HPDE6-E6E7 (cell line): ENCODE measurements around the gene DDX47.
"Not testable (repeated sequence)": the region's sequence is repeated elsewhere in the genome, so short reads cannot be mapped to it uniquely, and the experiment has no call there.

ENCODE experiments used
- DNase-seq: peaks from one replicate; pipeline ENCODE4 v3.0.0; 2011; ENCODE audit warnings: missing footprints; ENCODE audit errors: extremely low spot score

Gene DDX47

DNA sequence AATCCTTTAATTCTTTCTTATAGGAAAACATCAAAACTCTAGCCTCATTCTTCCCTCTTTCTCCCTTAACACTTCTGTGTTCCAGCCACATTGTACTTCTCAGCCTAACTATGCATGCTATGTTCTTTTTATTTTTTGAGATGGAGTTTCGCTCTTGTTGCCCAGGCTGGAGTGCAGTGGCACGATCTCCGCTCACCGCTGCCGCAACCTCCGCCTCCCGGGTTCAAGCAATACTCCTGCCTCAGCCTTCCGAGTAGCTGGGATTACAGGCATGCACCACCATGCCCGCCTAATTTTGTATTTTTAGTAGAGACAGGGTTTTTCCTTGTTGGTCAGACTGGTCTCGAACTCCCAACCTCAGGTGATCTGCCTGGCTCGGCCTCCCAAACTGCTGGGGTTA, 7.2 kb downstream of the DDX47 start:
- DNase-seq: not testable (repeated sequence)

DNA sequence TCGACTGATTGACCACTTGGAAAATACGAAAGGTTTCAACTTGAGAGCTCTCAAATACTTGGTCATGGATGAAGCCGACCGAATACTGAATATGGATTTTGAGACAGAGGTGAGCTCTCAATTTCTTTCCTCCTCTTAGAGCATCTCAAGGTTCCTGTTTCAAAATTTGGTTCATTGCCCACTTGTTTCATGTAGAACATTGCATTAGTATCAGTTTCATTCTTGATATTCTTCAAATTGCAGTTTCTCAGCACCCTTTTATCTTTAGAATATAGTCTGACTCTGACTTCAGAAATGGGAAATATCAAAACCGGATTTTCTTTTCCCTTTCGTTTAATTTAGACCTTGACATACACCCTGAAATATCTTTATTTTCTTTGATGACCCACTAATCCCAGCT, 8.8 kb downstream of the DDX47 start:
- DNase-seq: no peak

DNA sequence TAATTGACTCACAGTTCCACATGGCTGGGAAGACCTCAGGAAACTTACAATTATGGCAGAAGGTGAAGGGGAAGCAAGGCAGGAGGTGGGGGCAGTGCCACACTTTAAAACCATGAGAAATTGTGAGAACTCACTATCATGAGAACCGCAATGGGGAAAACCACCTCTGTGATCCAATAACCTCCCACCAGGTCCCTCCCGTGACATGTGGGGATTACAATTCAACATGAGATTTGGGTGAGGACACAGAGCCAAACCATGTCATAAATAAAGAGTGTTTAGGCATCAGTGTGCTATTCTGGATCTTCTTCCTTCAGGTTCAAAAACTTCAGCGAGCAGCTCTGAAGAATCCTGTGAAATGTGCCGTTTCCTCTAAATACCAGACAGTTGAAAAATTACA, 9.7 kb downstream of the DDX47 start:
- DNase-seq: no peak

DNA sequence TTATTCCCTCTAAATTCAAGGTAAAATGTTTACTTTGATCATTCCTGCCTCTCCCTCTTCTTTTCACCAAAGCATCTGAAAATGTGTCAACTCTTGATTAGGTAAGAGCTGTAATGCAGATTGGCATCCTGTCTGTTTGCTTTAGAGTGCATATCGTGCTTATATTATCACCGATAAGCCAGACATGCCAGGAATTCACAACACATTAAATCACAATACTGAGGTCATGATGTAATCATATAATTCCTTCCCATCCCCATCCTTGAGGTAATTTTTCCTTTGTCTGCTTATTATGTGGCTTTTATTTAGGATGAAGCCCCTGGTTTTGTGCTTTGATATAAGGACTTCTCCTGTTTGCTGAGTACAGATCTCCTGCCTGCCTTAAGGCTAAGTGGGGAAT, 10.2 kb downstream of the DDX47 start:
- DNase-seq: no peak

DNA sequence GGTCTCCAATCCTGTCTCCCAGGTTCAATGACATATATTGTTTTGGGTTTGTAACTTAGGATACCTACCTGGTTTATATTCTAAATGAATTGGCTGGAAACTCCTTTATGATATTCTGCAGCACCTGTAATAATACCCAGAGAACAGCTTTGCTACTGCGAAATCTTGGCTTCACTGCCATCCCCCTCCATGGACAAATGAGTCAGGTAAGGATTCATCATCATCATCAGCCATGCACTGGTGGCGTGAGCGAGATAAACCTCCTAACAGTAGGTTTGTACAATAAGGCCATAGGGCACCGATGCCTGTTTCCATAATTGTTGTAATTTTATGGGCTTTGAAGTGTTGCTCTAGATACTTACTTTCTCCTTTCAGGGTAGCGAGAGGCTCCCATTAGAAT, 10.7 kb downstream of the DDX47 start:
- DNase-seq: no peak

DNA sequence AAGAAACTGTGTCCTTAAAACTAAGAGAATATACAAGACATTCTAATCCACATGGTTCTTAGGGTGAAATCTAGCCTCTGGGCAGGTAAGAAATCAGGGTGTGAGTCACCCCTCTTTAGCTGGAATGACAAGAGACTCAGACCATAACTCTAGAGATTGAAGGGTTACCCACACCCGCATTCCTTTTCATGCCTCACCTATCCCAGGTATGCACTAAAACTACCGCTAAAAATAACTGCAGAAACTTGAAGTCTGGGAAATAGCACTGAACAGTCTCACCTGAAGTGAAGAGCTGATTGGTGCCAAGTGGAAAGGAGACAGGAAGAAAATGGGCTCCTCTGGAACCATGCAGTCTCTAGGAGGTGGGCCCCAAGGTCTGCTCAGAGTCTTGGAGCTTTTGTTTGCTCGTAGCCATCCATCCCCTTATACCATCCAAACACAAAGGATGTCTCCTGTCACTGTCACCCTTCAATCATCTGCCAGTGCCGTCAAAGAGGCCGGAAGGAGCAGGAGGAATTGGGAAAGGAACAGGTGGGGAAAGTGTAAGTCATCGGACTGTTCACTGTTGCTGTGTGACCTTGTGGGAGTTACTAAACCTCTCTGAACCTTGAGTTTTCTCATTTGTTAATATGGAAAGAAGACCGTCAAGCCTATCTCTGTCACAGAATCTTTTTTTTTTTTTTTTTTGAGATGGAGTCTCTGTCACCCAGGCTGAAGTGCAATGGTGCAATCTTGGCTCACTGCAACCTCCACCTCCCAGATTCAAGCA, 22.4 kb downstream of the DDX47 start:
- peak; percentile 96 for DNase-seq

DNA sequence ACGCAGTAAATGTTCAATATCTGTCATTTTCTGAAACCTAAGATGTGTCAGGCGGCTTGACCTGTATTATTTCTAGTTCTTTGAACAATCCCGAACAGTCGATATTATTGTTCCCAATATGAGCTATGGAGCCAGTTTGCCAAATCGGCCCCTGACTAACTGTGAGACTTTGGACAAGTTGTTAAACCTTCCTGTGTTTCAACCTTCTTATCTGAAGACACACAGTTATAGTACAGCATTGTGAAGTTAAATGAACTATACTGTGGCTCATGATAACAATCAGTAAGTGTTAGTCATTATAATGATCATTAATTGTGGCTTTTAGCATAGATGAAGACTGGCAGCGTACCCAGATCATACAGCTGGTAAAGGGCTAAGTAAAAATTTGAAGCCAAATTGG, 23.4 kb downstream of the DDX47 start:
- no peak for DNase-seq

DNA sequence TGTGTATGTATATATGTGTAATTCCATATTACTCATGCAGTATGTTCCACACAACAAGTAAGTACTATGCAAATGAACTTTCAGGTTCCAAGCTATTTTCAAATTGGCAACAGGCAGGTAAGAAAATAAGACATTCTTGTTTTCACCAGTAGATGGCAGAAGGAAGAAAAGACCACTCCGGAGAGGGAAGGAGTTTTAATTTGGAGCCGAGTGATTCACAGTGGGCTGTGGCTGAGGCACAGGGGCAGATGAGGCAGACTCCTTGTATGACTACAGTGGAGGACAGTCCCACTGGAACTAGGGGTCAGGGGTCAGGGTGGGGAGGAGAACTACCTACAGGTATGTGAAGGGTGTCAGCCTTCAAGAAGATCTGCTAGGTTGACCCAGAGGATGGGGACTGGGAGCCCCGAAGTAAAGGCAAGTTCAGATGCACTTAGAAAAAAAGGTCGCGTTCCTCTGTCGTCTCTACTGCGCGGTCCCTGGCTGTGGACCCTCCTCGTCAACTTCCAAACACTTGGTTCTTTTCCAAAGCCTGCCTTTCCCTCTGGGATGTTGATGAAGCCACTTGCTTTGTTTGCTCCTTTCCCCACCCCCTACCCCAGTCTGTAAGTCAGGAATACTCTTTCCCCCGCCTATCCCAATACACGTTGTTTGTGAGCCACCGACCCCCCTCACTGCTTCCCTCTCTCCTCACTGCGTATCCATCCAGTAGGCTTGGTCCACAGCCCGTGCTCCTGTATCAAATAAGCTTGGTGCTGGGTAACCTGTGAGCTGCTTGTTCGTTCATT, 24.1 kb downstream of the DDX47 start:
- peak; percentile 63 for DNase-seq

DNA sequence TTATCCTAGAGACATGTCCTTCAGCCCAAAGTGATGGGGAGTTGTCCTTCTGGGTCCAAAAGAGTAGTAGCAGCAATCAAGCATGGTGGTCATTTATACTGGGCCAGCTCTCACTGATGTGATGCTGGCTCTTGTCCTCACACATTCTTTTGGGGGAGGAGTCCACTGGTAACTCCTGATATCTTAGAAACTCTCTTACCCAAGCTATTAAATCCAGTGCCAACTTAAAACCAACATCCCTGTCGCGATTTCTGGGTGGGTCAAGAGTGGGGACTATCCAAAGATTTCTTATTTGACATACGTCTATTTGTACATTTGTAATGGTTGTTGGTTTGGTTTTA, 24.6 kb downstream of the DDX47 start:
- DNase-seq: no peak

DNA sequence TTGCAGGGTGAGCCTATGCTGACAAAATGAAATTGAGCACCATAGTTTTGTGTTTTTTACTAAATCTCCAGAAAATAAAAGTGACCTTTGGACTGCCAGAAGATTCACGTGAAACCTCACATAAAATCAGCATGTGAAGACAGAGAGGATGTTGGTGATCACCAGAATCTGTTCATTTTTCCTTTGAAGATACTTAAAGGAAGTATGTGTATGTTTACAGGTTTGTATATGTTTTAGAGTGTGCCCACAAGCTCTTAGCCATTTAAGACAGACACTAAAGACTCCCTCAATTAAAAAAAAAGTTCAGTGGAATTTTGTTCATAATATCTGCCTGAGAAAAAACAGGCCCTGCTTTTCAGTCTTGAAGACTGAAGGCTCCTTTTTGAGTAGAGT, 25.9 kb downstream of the DDX47 start:
- no peak for DNase-seq

DNA sequence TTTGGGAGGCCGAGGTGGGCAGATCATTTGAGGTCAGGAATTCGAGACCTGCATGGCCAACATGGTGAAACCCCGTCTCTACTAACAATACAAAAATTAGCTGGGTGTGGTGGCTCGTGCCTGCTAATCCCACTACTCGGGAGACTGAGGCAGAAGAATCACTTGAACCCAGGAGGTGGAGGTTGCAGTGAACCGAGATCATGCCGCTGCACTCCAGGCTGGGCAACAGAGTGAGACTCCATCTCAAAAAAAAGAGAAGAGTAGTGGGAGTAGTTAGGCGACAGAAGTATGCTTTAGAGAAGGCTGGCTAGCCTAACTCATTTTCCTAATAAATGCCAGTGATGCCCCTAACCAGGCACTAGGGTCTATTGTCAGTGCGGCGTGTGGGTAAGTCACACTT, 26.3 kb downstream of the DDX47 start:
- DNase-seq: not testable (repeated sequence)

DNA sequence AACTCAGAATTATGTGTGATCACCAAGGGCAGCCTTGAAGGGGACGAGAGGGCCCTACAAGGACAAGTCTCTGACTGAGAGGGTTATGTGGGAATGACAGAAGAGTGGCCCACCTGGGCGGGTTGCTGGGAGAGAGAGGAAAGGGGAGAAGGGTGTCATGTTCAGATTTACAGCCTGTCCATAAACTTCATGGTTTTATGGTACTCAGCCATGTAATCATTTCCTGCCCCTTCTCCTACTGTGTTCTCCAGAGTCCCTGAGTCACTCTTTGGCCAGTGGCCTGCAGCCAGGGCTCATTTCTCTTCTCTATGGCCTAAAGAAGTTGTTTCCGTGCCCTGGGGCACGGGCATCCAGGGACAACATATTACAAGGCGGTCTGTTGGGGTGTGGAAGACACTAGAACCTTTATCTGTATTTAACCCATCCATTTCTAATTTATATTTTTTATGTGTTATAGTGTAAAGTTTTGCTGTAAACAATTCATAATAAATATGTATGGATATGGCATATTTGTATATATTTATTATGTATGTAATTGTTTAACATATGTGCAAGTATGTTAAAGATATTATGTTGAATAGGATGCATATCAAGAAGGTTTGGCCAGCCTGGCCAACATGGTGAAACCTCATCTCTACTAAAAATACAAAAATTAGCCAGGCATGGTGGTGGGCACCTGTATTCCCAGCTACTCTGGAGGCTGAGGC, 26.9 kb downstream of the DDX47 start:
- peak; percentile 75 for DNase-seq

DNA sequence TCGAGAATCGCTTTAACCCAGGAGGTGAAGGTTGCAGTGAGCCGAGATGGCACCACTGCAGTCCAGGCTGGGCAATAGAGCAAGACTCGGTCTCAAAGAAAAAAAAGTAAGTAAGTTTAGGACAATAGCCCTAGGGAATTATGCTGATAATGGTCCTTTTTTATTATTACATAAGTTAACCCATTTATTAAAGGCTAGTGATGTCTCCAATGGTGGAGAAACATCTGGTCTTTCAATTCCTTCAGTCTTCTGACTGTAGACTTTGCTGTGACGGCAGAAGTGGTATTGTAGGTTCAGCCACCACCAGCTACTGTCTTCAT, 27.4 kb downstream of the DDX47 start:
- DNase-seq: no peak

DNA sequence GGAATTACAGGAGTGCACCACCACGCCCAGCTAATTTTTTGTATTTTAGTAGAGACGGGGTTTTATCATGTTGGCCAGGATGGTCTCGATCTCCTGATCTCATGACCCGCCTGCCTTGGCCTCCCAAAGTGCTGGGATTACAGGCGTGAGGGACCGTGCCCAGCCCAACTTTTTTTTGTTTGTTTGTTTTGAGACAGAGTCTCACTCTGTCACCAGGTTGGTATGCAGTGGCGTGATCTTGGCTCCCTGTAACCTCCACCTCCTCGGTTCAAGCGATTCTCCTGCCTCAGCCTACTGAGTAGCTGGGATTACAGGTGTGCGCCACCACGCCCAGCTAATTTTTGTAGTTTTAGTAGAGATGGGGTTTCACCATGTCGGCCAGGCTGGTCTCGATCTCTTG, 28.3 kb downstream of the DDX47 start:
- not testable (repeated sequence) for DNase-seq

DNA sequence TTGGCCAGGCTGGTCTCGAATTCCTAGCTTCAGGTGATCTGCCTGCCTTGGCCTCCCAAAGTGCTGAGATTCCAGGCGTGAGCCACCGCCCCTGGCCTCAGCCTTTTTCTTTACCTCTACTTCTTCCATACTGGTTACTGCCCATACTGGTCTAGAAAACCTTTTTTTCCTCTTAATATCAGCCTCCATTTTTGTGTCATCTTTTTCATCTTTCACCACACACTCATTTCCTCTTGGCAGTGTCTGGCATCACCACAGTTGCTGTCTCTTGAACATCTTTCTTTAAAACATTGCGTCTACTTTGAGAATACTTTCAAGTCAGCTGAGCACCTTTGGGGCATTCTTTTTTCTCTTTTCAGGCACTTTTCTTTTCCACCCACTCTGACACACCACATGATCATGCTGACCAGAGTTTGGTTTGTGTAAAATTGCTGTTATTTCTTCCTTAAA, 32.7 kb downstream of the DDX47 start:
- no peak for DNase-seq

DNA sequence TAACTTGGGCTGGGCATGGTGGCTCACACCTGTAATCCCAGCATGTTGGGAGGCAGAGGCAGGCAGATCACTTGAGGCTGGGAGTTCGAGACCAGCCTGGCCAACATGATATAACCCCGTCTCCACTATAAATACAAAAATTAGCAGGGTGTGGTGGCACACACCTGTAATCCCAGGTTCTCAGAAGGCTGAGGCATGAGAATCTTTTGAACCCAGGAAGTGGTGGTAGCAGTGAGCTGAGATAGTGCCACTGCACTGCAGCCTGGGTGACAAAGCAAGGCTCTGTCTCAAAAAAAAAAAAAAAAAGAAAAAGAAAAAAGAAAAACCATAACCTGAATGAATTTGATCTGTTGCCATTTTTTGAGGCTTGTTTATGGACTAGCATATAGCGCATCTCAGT, 33.6 kb downstream of the DDX47 start:
- not testable (repeated sequence) for DNase-seq

DNA sequence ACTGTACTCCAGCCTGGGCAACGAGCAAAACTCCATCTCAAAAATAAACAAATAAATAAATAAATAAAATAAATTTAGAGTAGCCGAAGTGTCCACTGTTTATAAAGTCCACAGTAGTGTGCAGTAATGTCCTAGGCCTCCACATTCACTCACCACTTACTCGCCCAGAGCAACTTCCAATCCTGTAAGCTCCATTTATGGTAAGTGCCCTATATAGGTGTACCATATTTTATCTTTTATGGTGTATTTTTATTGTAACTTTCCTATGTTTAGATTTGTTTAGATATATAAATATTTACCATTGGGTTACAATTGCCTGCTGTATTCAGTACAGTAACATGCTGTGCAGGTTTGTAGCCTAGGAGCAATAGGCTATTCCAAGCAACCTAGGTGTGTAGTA, 40.3 kb downstream of the DDX47 start:
- no peak for DNase-seq

DNA sequence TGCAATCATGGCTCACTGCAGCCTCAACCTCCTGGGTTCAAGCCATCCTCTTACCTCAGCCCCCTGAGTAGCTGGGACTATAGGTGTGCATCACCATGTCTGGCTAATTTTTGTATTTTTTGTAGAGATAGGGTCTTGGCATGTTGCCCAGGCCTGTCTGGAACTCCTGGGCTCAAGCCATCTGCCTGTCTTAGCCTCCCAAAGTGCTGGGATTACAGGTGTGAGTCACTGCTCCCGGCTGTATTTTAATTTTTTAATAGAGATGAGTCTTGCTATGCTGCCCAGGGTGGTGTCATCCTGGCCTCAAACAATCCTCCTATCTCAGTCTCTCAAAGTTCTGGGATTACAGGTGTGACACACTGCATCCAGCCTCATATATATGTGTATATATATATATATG, 46.5 kb downstream of the DDX47 start:
- no peak for DNase-seq

DNA sequence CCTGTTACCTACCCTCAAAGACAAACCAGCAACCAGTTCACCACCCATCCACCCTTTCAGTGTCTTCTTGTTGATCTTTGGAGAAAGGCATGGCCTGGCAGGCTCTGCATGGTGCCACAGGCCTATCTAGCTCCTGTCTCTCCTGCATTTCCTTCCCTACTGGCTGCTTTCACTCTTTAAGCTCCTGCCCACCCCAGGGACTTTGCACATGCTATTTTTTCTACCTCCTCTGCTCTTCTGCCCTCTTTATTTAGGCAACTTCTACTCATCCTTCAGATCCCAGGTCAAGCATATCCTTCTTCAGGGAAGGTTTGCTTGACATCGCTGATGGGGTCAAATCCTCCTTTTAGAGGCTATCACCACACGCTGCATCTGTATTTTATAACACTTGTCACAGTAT, 51.1 kb downstream of the DDX47 start:
- no peak for DNase-seq

DNA sequence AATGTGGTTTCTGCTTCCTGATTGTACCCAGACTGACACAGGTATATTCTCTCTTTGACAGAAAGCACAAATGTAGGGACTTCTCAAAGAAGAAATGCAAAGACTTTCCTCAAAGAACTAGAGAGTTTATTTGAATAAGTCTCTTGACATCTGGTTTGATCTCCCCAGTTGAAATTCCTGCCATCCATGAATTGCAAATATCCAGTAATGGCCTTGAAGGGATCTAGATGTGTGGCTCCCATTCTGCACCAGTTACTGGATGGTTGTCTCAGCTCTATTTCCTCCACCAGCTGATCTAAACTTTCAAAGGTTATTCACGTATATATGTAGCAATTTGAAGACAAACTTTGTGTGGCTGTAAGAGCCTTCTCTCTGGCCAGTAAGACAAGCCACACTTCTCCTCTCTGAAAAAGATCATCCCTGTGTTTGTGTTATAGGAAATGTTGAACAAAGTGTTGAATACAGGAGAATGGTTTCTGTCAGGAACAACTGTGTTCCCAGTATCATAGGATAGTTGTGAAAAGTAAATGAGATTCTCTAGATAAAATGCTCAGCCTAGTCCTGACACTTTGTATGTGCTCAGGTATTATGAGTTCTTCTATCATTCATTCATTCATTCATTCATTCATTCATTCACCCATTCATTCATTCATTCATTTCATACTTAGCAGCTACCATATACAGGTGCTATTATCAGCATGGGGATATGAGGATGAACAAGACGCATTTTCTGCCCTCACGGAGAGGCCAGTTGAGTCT, 55.5 kb downstream of the DDX47 start:
- DNase-seq: no peak

DNA sequence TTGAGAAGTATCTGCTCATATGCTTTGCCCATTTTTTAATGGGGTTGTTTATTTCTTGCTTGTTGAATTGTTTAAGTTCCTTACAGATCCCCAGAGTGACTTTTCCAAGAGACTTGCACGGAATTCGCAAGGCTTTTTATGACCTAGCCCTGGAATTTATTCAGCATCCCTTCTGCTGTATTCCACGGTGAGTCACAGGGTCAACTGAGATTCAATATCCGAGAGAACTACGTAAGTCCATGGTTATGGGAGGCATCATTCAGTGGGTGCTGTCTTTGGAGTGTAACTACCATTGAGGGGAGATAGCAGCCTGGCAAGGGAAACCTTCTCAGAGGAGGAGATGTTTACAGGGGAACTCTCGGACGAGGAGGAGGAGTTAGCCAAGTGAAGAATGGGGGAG, 57.3 kb downstream of the DDX47 start:
- DNase-seq: no peak

DNA sequence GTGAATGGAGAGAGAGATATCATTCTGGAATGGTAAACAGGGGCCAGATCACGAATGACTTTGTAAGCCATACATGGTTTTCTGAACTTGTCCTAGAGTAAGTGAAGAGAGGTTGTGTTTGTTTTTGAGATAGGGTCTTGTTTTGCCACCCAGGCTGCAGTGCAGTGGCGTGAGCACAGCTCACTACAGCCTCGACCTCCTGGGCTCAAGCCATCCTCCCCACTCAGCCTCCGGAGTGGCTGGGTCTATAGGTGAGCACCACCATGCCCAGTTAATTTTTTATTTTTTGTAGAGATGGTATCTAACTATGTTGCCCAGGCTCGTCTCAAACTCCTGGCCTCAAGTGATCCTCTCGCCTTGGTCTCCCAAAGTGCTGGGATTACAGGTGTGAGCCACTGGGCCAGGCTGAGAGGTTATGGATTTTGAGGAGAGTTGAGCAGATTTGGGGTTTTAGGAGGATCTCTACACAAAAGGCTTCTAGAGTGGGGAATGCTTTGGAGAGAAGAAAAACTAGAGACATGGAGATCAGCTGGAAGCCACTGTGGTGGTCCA, 58.5 kb downstream of the DDX47 start:
- DNase-seq: no peak
